AG04450 (cell line): ENCODE measurements around the gene COBL. TPM values are rescaled to one million over a fixed set of nuclear protein-coding genes. Genes with fewer than 3 reads are reported as not detected.

Experiments
- CTCF ChIA-PET: fragments of 300-600, 350-600 bp; formaldehyde crosslinking; extraction: SDS; loops from one replicate; lab custom pipeline; 2022; ENCODE audit warnings: antibody characterized with exemption, inconsistent platforms; lab: Charles Lee
- POLR2A ChIA-PET: fragments of 350-600 bp; formaldehyde crosslinking; extraction: SDS; loops from one replicate; lab custom pipeline; 2021; ENCODE audit warnings: antibody characterized with exemption, inconsistent platforms; lab: Yijun Ruan, JAX
- DNase-seq: peaks from one replicate; pipeline ENCODE4 v3.0.0-alpha.2; 2011; ENCODE audit warnings: low read depth, low spot score
- H3K27ac ChIP-seq: one replicate; pipeline ENCODE4 v1.5.1; 2012; ENCODE audit warnings: low read depth, low read length, control low read depth
- H3K27me3 ChIP-seq: one replicate; pipeline ENCODE4 v1.6.0; 2012; ENCODE audit warnings: low read length; ENCODE audit not compliant: control insufficient read depth, insufficient read depth
- H3K4me3 ChIP-seq: 2 replicates; pipeline ENCODE4 v1.5.1; 2011; ENCODE audit warnings: mild to moderate bottlenecking, low read depth, low read length, control low read depth
- H3K9me3 ChIP-seq: 2 replicates; pipeline ENCODE4 v1.5.1; 2012; ENCODE audit warnings: low read length; ENCODE audit not compliant: control insufficient read depth, insufficient read depth
- CTCF ChIP-seq: IDR thresholded peaks from 2 replicates; pipeline ENCODE4 v1.5.1; 2011; ENCODE audit warnings: low read depth, low read length, control low read depth, inconsistent platforms
- polyA plus RNA-seq: library from polyadenylated mRNA; depleted of rRNA; stranded (reverse); fragments of >200 nt; gene quantifications from 2 replicates; pipeline ENCODE4 v1.2.3, GENCODE V29; 2011

The COBL gene
- polyA plus RNA-seq, 1 experiment = 0.06 TPM

GRCh38 chr7:50988988-50989387 is 327.6 kb downstream of the COBL start:
- H3K4me3 ChIP-seq = no peak overlapping the region
- peaks cover 6% of the 10 kb centered on the region for H3K27me3 ChIP-seq
- TF ChIP-seq CTCF = no peak
- H3K9me3 ChIP-seq = no peaks in the 10 kb centered on the region
- no peak overlapping the region for H3K27ac ChIP-seq
- no peak for DNase-seq
- POLR2A ChIA-PET = no interaction called here
- CTCF ChIA-PET = no interaction called here

GRCh38 chr7:50988465-50988864 is 328.1 kb downstream of the COBL start:
- DNase-seq = no peak
- CTCF ChIA-PET = interaction anchor here (0.9 kb wide), 1 partner anchor 12 kb away, joined by 3 read pairs; no protein-coding TSS in a partner anchor
- Histone ChIP-seq H3K9me3 (no peaks in the 10 kb centered on the region), H3K4me3 (no peak overlapping the region), H3K27ac (no peak overlapping the region), H3K27me3 (peaks cover 6% of the 10 kb centered on the region)
- TF ChIP-seq CTCF = no peak
- POLR2A ChIA-PET = no interaction called here

GRCh38 chr7:50985096-50985495 is 331.5 kb downstream of the COBL start:
- DNase-seq = no peak
- Histone ChIP-seq H3K27me3 (peaks cover 9% of the 10 kb centered on the region), H3K4me3 (no peak overlapping the region), H3K9me3 (no peaks in the 10 kb centered on the region), H3K27ac (no peak overlapping the region)
- CTCF ChIA-PET = no interaction called here
- POLR2A ChIA-PET = no interaction called here
- TF ChIP-seq CTCF = no peak

GRCh38 chr7:50983850-50984249 is 332.8 kb downstream of the COBL start:
- peaks cover 9% of the 10 kb centered on the region for H3K27me3 ChIP-seq
- no peak for TF ChIP-seq CTCF
- POLR2A ChIA-PET = no interaction called here

GRCh38 chr7:50982626-50983025 is 334.0 kb downstream of the COBL start:
- Histone ChIP-seq H3K9me3 (no peaks in the 10 kb centered on the region), H3K4me3 (no peak overlapping the region), H3K27me3 (peaks cover 9% of the 10 kb centered on the region), H3K27ac (no peak overlapping the region)
- CTCF ChIA-PET = no interaction called here
- POLR2A ChIA-PET = no interaction called here
- TF ChIP-seq CTCF = no peak
- no peak for DNase-seq

More at GRCh38 chr7:50983850-50984249, 332.8 kb downstream of the COBL start:
- no peak overlapping the region for H3K4me3 ChIP-seq
- no peak overlapping the region for H3K27ac ChIP-seq
- DNase-seq = no peak
- CTCF ChIA-PET = no interaction called here
- no peaks in the 10 kb centered on the region for H3K9me3 ChIP-seq
